H1 (cell line): ENCODE measurements around the gene STARD13. TPM values are rescaled to one million over a fixed set of nuclear protein-coding genes. Genes with fewer than 3 reads are reported as not detected.

ENCODE experiments used
- BCL11A ChIP-seq, 2 experiments: IDR thresholded peaks; one replicate each; pipeline ENCODE4 v1.6.1; 2011; ENCODE audit warnings: low read depth in 2 of 2, low read length in 2 of 2, mild to moderate bottlenecking in 2 of 2
- POLR2A ChIP-seq, 2 experiments: IDR thresholded peaks; 1 replicate in 1 of 2; 2 replicates in 1 of 2; pipeline ENCODE4 v1.6.1; 2011; ENCODE audit warnings: low read depth in 2 of 2, low read length in 2 of 2, mild to moderate bottlenecking in 2 of 2; ENCODE audit errors: control extremely low read depth in 1 of 2
- TBP ChIP-seq: IDR thresholded peaks from 2 replicates; pipeline ENCODE4 v1.6.1; 2011; ENCODE audit warnings: low read depth, low read length, improper control_type of control experiment
- polyA plus RNA-seq, 7 experiments: library from polyadenylated mRNA; depleted of rRNA in 3 of 7; stranded (reverse) in 5 of 7; unstranded in 2 of 7; fragments of >200 nt in 5 of 7; fragments of 200-250 nt in 2 of 7; gene quantifications; 1 replicate in 5 of 7; 2 replicates in 1 of 7; 4 replicates in 1 of 7; pipeline versions ENCODE4 v1.2.1 to v1.2.3, GENCODE V29; 2011 to 2013; ENCODE audit warnings: missing spikeins in 2 of 7, mixed read lengths in 2 of 7
- total RNA-seq: library from RNA; stranded (reverse); fragmentation: NEBNext Ultra II Directional; extraction: Animal tissue kit (Norgen Biotek cat#: 25700); gene quantifications from 2 replicates; pipeline ENCODE4 v1.2.1, GENCODE V29; 2021
- TF ChIP-seq, protein P1 (sequence below): fragments of 300-600 bp; sonication (generic); IDR thresholded peaks from 2 replicates; pipeline ENCODE4 v1.7.1; 2012; ENCODE audit warnings: low read length, moderate library complexity, mild to moderate bottlenecking, inconsistent platforms; ENCODE audit not compliant: insufficient replicate concordance

Gene STARD13
- total and polyA plus RNA-seq, 2 of the 8 experiments (the other 6 are each of a cell fraction or from before 2014, with no cell fraction given), result 0.82 to 2.9 TPM

DNA sequence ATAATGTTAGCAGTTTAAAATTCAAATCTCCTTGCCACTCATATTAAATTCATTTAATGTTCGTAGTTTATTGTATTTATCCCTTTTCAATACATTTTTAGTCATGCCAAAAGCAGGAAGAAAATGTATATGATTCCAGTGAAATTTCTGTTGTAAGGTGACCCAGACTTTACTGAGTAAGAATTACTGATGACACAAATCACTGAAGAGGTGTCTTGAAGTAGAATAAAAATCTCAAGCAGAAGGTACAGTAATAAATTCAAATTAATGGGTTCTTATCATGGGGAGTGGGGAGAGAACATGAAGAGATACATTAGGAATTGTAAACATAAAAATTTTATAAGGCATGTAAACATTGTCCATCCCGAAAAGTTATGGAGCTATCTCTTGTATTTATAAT lies 19.9 kb downstream of the STARD13 start (continued):
- TF ChIP-seq, protein P1, sequence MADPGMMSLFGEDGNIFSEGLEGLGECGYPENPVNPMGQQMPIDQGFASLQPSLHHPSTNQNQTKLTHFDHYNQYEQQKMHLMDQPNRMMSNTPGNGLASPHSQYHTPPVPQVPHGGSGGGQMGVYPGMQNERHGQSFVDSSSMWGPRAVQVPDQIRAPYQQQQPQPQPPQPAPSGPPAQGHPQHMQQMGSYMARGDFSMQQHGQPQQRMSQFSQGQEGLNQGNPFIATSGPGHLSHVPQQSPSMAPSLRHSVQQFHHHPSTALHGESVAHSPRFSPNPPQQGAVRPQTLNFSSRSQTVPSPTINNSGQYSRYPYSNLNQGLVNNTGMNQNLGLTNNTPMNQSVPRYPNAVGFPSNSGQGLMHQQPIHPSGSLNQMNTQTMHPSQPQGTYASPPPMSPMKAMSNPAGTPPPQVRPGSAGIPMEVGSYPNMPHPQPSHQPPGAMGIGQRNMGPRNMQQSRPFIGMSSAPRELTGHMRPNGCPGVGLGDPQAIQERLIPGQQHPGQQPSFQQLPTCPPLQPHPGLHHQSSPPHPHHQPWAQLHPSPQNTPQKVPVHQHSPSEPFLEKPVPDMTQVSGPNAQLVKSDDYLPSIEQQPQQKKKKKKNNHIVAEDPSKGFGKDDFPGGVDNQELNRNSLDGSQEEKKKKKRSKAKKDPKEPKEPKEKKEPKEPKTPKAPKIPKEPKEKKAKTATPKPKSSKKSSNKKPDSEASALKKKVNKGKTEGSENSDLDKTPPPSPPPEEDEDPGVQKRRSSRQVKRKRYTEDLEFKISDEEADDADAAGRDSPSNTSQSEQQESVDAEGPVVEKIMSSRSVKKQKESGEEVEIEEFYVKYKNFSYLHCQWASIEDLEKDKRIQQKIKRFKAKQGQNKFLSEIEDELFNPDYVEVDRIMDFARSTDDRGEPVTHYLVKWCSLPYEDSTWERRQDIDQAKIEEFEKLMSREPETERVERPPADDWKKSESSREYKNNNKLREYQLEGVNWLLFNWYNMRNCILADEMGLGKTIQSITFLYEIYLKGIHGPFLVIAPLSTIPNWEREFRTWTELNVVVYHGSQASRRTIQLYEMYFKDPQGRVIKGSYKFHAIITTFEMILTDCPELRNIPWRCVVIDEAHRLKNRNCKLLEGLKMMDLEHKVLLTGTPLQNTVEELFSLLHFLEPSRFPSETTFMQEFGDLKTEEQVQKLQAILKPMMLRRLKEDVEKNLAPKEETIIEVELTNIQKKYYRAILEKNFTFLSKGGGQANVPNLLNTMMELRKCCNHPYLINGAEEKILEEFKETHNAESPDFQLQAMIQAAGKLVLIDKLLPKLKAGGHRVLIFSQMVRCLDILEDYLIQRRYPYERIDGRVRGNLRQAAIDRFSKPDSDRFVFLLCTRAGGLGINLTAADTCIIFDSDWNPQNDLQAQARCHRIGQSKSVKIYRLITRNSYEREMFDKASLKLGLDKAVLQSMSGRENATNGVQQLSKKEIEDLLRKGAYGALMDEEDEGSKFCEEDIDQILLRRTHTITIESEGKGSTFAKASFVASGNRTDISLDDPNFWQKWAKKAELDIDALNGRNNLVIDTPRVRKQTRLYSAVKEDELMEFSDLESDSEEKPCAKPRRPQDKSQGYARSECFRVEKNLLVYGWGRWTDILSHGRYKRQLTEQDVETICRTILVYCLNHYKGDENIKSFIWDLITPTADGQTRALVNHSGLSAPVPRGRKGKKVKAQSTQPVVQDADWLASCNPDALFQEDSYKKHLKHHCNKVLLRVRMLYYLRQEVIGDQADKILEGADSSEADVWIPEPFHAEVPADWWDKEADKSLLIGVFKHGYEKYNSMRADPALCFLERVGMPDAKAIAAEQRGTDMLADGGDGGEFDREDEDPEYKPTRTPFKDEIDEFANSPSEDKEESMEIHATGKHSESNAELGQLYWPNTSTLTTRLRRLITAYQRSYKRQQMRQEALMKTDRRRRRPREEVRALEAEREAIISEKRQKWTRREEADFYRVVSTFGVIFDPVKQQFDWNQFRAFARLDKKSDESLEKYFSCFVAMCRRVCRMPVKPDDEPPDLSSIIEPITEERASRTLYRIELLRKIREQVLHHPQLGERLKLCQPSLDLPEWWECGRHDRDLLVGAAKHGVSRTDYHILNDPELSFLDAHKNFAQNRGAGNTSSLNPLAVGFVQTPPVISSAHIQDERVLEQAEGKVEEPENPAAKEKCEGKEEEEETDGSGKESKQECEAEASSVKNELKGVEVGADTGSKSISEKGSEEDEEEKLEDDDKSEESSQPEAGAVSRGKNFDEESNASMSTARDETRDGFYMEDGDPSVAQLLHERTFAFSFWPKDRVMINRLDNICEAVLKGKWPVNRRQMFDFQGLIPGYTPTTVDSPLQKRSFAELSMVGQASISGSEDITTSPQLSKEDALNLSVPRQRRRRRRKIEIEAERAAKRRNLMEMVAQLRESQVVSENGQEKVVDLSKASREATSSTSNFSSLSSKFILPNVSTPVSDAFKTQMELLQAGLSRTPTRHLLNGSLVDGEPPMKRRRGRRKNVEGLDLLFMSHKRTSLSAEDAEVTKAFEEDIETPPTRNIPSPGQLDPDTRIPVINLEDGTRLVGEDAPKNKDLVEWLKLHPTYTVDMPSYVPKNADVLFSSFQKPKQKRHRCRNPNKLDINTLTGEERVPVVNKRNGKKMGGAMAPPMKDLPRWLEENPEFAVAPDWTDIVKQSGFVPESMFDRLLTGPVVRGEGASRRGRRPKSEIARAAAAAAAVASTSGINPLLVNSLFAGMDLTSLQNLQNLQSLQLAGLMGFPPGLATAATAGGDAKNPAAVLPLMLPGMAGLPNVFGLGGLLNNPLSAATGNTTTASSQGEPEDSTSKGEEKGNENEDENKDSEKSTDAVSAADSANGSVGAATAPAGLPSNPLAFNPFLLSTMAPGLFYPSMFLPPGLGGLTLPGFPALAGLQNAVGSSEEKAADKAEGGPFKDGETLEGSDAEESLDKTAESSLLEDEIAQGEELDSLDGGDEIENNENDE, result no peak
- no peak for TF ChIP-seq BCL11A (IDR thresholded peaks at IDR 0.05; ENCODE audit: low read depth in 2 of 2, low read length in 2 of 2)
- TF ChIP-seq TBP, result no peak
- TF ChIP-seq POLR2A (IDR thresholded peaks at IDR 0.05; ENCODE audit: control extremely low read depth in 1 of 2, low read depth in 2 of 2, low read length in 2 of 2), result no peak
